COLO668 (cell line): ENCODE data around the gene EIPR1.

ENCODE experiments used
- DNase-seq: peaks from one replicate; lab custom pipeline; 2025; ENCODE audit not compliant: unreplicated experiment; lab: John Stamatoyannopoulos, UW

Gene EIPR1

GRCh38 chr2:3141696-3142095 lies 235.9 kb downstream of the EIPR1 start:
- DNase-seq = no peak

GRCh38 chr2:3139906-3140305 lies 237.7 kb downstream of the EIPR1 start:
- no peak for DNase-seq
